Neuronal stem cell (in vitro differentiated cells): ENCODE data around the gene CFAP52.

Experiments used
- DNase-seq: peaks from one replicate; pipeline ENCODE4 v3.0.0-alpha.2; 2013; ENCODE audit warnings: low spot score
- H2AFZ ChIP-seq: one replicate; pipeline ENCODE4 v1.6.1; 2013; ENCODE audit warnings: mild to moderate bottlenecking, low read length, inconsistent platforms
- H2AK5ac ChIP-seq: 2 replicates; pipeline ENCODE4 v1.6.1; 2013; ENCODE audit warnings: low read depth, mild to moderate bottlenecking, inconsistent platforms, low read length, moderate library complexity, mixed read lengths
- H2BK120ac ChIP-seq: 2 replicates; pipeline ENCODE4 v1.6.1; 2013; ENCODE audit warnings: low read depth, mild to moderate bottlenecking, inconsistent platforms, low read length, moderate library complexity, mixed read lengths
- H2BK12ac ChIP-seq: one replicate; pipeline ENCODE4 v1.6.1; 2013; ENCODE audit warnings: low read length, inconsistent platforms
- H2BK15ac ChIP-seq: 2 replicates; pipeline ENCODE4 v1.6.1; 2013; ENCODE audit warnings: mild to moderate bottlenecking, low read length, inconsistent platforms, mixed read lengths
- H2BK5ac ChIP-seq: one replicate; pipeline ENCODE4 v1.6.1; 2013; ENCODE audit warnings: inconsistent platforms, mild to moderate bottlenecking, low read length, moderate library complexity
- H3K14ac ChIP-seq: one replicate; pipeline ENCODE4 v1.6.1; 2013; ENCODE audit warnings: low read length, inconsistent platforms
- H3K18ac ChIP-seq: 2 replicates; pipeline ENCODE4 v1.6.1; 2013; ENCODE audit warnings: low read length, inconsistent platforms
- H3K23ac ChIP-seq: 2 replicates; pipeline ENCODE4 v1.6.1; 2013; ENCODE audit warnings: low read depth, mild to moderate bottlenecking, mixed read lengths, low read length, inconsistent platforms; ENCODE audit not compliant: poor library complexity
- H3K27ac ChIP-seq: replicated peaks from 3 replicates; pipeline ENCODE4 v1.5.1; 2013; ENCODE audit warnings: low read length, inconsistent platforms
- H3K27me3 ChIP-seq, 3 experiments: 2 replicates each; pipeline ENCODE4 v1.6.1; 2013; ENCODE audit warnings: low read length in 3 of 3, mild to moderate bottlenecking in 2 of 3, inconsistent platforms in 1 of 3, low read depth in 1 of 3, mixed read lengths in 1 of 3, moderate library complexity in 1 of 3; ENCODE audit not compliant: control insufficient read depth in 3 of 3, insufficient read depth in 3 of 3
- H3K36me3 ChIP-seq, 2 donors: replicated peaks in 1 of 2; 2 replicates each; pipeline ENCODE4 v1.6.1; 2013; ENCODE audit warnings: low read length in 2 of 2; ENCODE audit not compliant: control insufficient read depth in 2 of 2, insufficient read depth in 2 of 2
- H3K4ac ChIP-seq: 2 replicates; pipeline ENCODE4 v1.6.1; 2013; ENCODE audit warnings: inconsistent platforms, mild to moderate bottlenecking, low read length, moderate library complexity
- H3K4me1 ChIP-seq, 2 donors: 1 replicate in 1 of 2; 2 replicates in 1 of 2; pipeline ENCODE4 v1.6.1; 2013; ENCODE audit warnings: low read length in 2 of 2, low read depth in 1 of 2; ENCODE audit not compliant: control insufficient read depth in 2 of 2, insufficient read depth in 1 of 2
- H3K4me2 ChIP-seq: one replicate; pipeline ENCODE4 v1.6.1; 2013; ENCODE audit warnings: mild to moderate bottlenecking, low read length, inconsistent platforms; ENCODE audit not compliant: insufficient read depth, poor library complexity, severe bottlenecking
- H3K4me3 ChIP-seq, 2 donors: 2 replicates each; pipeline ENCODE4 v1.5.1; 2013; ENCODE audit warnings: low read length in 2 of 2, mild to moderate bottlenecking in 2 of 2, inconsistent platforms in 1 of 2, moderate library complexity in 1 of 2
- H3K79me1 ChIP-seq: one replicate; pipeline ENCODE4 v1.6.1; 2013; ENCODE audit warnings: low read depth, mild to moderate bottlenecking, inconsistent platforms, low read length, moderate library complexity
- H3K9ac ChIP-seq: one replicate; pipeline ENCODE4 v1.6.1; 2013; ENCODE audit warnings: mild to moderate bottlenecking, low read depth, low read length, inconsistent platforms; ENCODE audit not compliant: poor library complexity
- H3K9me3 ChIP-seq, 2 donors: replicated peaks in 1 of 2; 2 replicates each; pipeline versions ENCODE3 to v1.6.1; 2013; ENCODE audit warnings: low read length in 2 of 2, mild to moderate bottlenecking in 2 of 2, inconsistent platforms in 1 of 2, low read depth in 1 of 2, mixed read lengths in 1 of 2, moderate library complexity in 1 of 2; ENCODE audit not compliant: control insufficient read depth in 2 of 2, insufficient read depth in 1 of 2
- H4K8ac ChIP-seq: one replicate; pipeline ENCODE4 v1.6.1; 2013; ENCODE audit warnings: low read depth, mild to moderate bottlenecking, inconsistent platforms, low read length, moderate library complexity
- H4K91ac ChIP-seq: one replicate; pipeline ENCODE4 v1.6.1; 2013; ENCODE audit warnings: low read length, low read depth, mild to moderate bottlenecking, inconsistent platforms; ENCODE audit not compliant: poor library complexity
- WGBS, 2 donors: extraction: QIAGEN DNeasy Blood & Tissue Kit; methylation state at CpG; one replicate each; pipeline ENCODE4 v1.1.7; 2013; ENCODE audit warnings: missing lambda C conversion rate in 2 of 2, mixed read lengths in 1 of 2; ENCODE audit not compliant: insufficient read length in 2 of 2, insufficient replicate concordance in 1 of 2; ENCODE audit errors: extremely low coverage in 2 of 2; 5-methylcytosine and 5-hydroxymethylcytosine counted together

Gene CFAP52

DNA sequence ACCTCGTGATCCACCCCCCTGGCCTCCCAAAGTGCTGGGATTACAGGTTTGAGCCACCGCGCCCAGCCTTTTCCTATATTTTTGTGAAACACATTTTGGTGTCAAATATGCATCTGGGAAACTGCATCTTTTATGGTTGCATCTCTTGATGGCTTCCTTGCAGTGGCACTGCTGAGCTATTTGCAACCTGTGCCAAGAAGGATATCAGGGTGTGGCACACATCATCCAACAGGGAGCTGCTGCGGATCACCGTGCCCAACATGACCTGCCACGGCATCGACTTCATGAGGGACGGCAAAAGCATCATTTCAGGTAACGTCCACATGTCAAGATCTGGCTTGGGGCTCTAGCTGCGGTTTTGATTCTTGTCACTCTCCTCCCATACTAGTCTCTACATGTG lies 52.1 kb downstream of the CFAP52 start:
- Histone ChIP-seq H2BK12ac (no peak overlapping the region), H3K14ac (no peak overlapping the region), H2AK5ac (no peak overlapping the region), H3K27ac (no peak overlapping the region), H4K8ac (no peak overlapping the region), H2AFZ (no peak overlapping the region), H2BK5ac (no peak overlapping the region), H3K36me3 (no peaks in the 10 kb centered on the region), H2BK120ac (no peak overlapping the region), H3K4me2 (no peak overlapping the region), H2BK15ac (no peak overlapping the region), H3K4me1 (no peaks in the 10 kb centered on the region), H3K4me3 (no peak overlapping the region), H4K91ac (no peak overlapping the region), H3K9ac (no peak overlapping the region), H3K9me3 (peaks cover 0 to 2% of the 10 kb centered on the region in 2 donors), H3K4ac (no peak overlapping the region), H3K79me1 (no peaks in the 10 kb centered on the region), H3K18ac (peak overlapping the region; percentile 48), H3K27me3 (no peaks in the 10 kb centered on the region), H3K23ac (no peak overlapping the region)
- no CpG with 5 or more reads among the region's 10 CpGs for WGBS, 2 donors
- no peak for DNase-seq

DNA sequence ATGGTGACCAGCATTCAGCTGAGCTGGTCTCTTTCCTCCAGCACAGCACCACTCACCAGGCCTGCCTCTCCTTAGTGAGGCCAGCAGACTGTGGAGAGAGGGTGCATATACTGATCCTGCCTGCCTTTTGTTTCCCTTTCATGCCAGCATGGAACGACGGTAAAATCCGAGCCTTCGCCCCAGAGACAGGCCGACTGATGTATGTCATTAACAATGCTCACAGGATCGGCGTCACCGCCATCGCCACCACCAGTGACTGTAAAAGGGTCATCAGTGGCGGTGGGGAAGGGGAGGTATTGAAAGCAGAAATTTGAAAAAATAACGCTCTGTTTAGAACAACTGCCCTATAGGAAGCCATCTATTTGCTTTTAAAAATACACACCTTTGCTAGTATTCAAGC lies 56.3 kb downstream of the CFAP52 start:
- H4K8ac ChIP-seq = no peak overlapping the region
- DNase-seq = no peak
- no peaks in the 10 kb centered on the region for H3K36me3 ChIP-seq
- no peaks in the 10 kb centered on the region for H3K4me1 ChIP-seq
- no peak overlapping the region for H2BK15ac ChIP-seq
- no peak overlapping the region for H2AFZ ChIP-seq
- no peak overlapping the region for H4K91ac ChIP-seq
- H3K27ac ChIP-seq = no peak overlapping the region
- no peak overlapping the region for H3K14ac ChIP-seq
- H3K4ac ChIP-seq = no peak overlapping the region
- H2BK5ac ChIP-seq = no peak overlapping the region
- H3K9ac ChIP-seq = no peak overlapping the region
- no peak overlapping the region for H3K4me3 ChIP-seq
- H3K9me3 ChIP-seq = no peaks in the 10 kb centered on the region
- no peak overlapping the region for H3K4me2 ChIP-seq
- H3K79me1 ChIP-seq = no peaks in the 10 kb centered on the region
- WGBS, 2 donors = no CpG with 5 or more reads among the region's 11 CpGs
- no peaks in the 10 kb centered on the region for H3K27me3 ChIP-seq
- no peak overlapping the region for H2BK12ac ChIP-seq
- H2BK120ac ChIP-seq = no peak overlapping the region
- no peak overlapping the region for H3K18ac ChIP-seq
- H2AK5ac ChIP-seq = no peak overlapping the region
- no peak overlapping the region for H3K23ac ChIP-seq

GRCh38 chr17:9635340-9635739 lies 58.9 kb downstream of the CFAP52 start:
- H4K8ac ChIP-seq = no peak overlapping the region
- WGBS, 2 donors = no CpG with 5 or more reads among the region's 6 CpGs
- no peaks in the 10 kb centered on the region for H3K4me1 ChIP-seq
- no peak overlapping the region for H3K4me3 ChIP-seq
- H3K79me1 ChIP-seq = no peaks in the 10 kb centered on the region
- no peak overlapping the region for H3K18ac ChIP-seq
- H3K14ac ChIP-seq = no peak overlapping the region
- H3K27ac ChIP-seq = no peak overlapping the region
- no peaks in the 10 kb centered on the region for H3K36me3 ChIP-seq
- no peak overlapping the region for H4K91ac ChIP-seq
- H2BK15ac ChIP-seq = no peak overlapping the region
- H3K4ac ChIP-seq = no peak overlapping the region
- H3K9ac ChIP-seq = no peak overlapping the region
- DNase-seq = no peak
- no peak overlapping the region for H2AK5ac ChIP-seq
- no peak overlapping the region for H2BK5ac ChIP-seq
- H3K4me2 ChIP-seq = no peak overlapping the region
- no peak overlapping the region for H2BK120ac ChIP-seq
- H3K9me3 ChIP-seq = no peaks in the 10 kb centered on the region
- no peaks in the 10 kb centered on the region for H3K27me3 ChIP-seq
- H2AFZ ChIP-seq = no peak overlapping the region
- no peak overlapping the region for H2BK12ac ChIP-seq
- H3K23ac ChIP-seq = no peak overlapping the region

DNA sequence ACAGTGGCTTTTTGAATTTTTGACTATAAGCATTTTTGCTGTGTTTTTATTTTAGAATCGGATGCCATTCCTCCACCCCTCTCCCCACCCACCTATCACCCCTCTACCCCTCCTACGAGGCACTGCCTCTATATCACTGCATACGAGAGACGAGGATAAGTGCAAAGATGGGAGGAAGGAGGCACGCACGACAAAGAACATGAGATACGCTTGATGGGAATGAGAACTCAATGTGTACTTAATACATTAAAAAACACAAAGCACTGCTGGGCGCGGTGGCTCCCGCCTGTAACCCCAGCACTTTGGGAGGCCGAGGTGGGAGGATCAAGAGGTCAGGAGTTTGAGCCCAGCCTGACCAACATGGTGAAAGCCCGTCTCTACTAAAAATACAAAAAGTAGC lies 60.1 kb downstream of the CFAP52 start:
- H3K18ac ChIP-seq = no peak overlapping the region
- H3K23ac ChIP-seq = no peak overlapping the region
- no peaks in the 10 kb centered on the region for H3K27me3 ChIP-seq
- H3K14ac ChIP-seq = no peak overlapping the region
- no peak overlapping the region for H2BK12ac ChIP-seq
- H4K8ac ChIP-seq = no peak overlapping the region
- no peak overlapping the region for H2AFZ ChIP-seq
- H3K4me2 ChIP-seq = no peak overlapping the region
- no peak overlapping the region for H2BK120ac ChIP-seq
- H3K79me1 ChIP-seq = no peaks in the 10 kb centered on the region
- no peaks in the 10 kb centered on the region for H3K36me3 ChIP-seq
- no peak overlapping the region for H3K27ac ChIP-seq
- no peak overlapping the region for H3K4me3 ChIP-seq
- DNase-seq = no peak
- H2AK5ac ChIP-seq = no peak overlapping the region
- H3K9ac ChIP-seq = no peak overlapping the region
- no peak overlapping the region for H4K91ac ChIP-seq
- H3K4me1 ChIP-seq = no peaks in the 10 kb centered on the region
- no peak overlapping the region for H2BK5ac ChIP-seq
- H3K9me3 ChIP-seq = no peaks in the 10 kb centered on the region
- H3K4ac ChIP-seq = no peak overlapping the region
- no peak overlapping the region for H2BK15ac ChIP-seq
- no CpG with 5 or more reads among the region's 12 CpGs for WGBS, 2 donors
